ENCODE measurements around the gene ZNF716.

ZNF716 gene

GRCh38 chr7:57425969-57426628 lies 23.9 kb upstream of the ZNF716 start:
- TF ChIP-seq CTCF (IDR thresholded peaks at IDR 0.05), result no peak
- no peak overlapping the region for H3K4me3 ChIP-seq (ENCODE audit: low read depth, low read length)
- no peaks in the 10 kb centered on the region for H3K36me3 ChIP-seq (ENCODE audit: control insufficient read depth, insufficient read depth, low read length)
- no peak overlapping the region for H3K9ac ChIP-seq
- no peak overlapping the region for H2AFZ ChIP-seq
- no peaks in the 10 kb centered on the region for H3K4me1 ChIP-seq
- no peak overlapping the region for H3K27ac ChIP-seq
- no peaks in the 10 kb centered on the region for H3K27me3 ChIP-seq (ENCODE audit: control insufficient read depth, insufficient read depth, low read length)
- no peak overlapping the region for H3K4me2 ChIP-seq (ENCODE audit: low read length)
- no peaks in the 10 kb centered on the region for H3K9me3 ChIP-seq (ENCODE audit: control insufficient read depth, low read length)
- no peaks in the 10 kb centered on the region for H3K79me2 ChIP-seq

GRCh38 chr7:57426629-57427003 lies 23.4 kb upstream of the ZNF716 start:
- Histone ChIP-seq H3K4me3 (ENCODE audit: low read depth, low read length) (no peak overlapping the region), H3K4me2 (ENCODE audit: low read length) (no peak overlapping the region), H3K4me1 (no peaks in the 10 kb centered on the region), H3K79me2 (no peaks in the 10 kb centered on the region), H3K27ac (no peak overlapping the region), H3K27me3 (ENCODE audit: control insufficient read depth, insufficient read depth, low read length) (no peaks in the 10 kb centered on the region), H3K36me3 (ENCODE audit: control insufficient read depth, insufficient read depth, low read length) (no peaks in the 10 kb centered on the region), H3K9ac (no peak overlapping the region), H3K9me3 (ENCODE audit: control insufficient read depth, low read length) (no peaks in the 10 kb centered on the region), H2AFZ (no peak overlapping the region)
- TF ChIP-seq CTCF (IDR thresholded peaks at IDR 0.05), result no peak

GRCh38 chr7:57427146-57427545 lies 22.8 kb upstream of the ZNF716 start:
- Histone ChIP-seq H3K4me3 (ENCODE audit: low read depth, low read length) (no peak overlapping the region), H3K9me3 (ENCODE audit: control insufficient read depth, low read length) (no peaks in the 10 kb centered on the region), H3K27ac (no peak overlapping the region)

GRCh38 chr7:57427594-57427993 lies 22.4 kb upstream of the ZNF716 start:
- Histone ChIP-seq H3K79me2 (no peaks in the 10 kb centered on the region), H3K27me3 (ENCODE audit: control insufficient read depth, insufficient read depth, low read length) (no peaks in the 10 kb centered on the region), H3K4me2 (ENCODE audit: low read length) (no peak overlapping the region), H3K9ac (no peak overlapping the region), H3K4me3 (ENCODE audit: low read depth, low read length) (no peak overlapping the region), H3K9me3 (ENCODE audit: control insufficient read depth, low read length) (no peaks in the 10 kb centered on the region), H3K4me1 (no peaks in the 10 kb centered on the region), H3K27ac (no peak overlapping the region), H2AFZ (no peak overlapping the region), H3K36me3 (ENCODE audit: control insufficient read depth, insufficient read depth, low read length) (no peaks in the 10 kb centered on the region)
- no peak for TF ChIP-seq CTCF (IDR thresholded peaks at IDR 0.05)

More at GRCh38 chr7:57427146-57427545, 22.8 kb upstream of the ZNF716 start:
- no peak overlapping the region for H3K9ac ChIP-seq
- H3K4me1 ChIP-seq, result no peaks in the 10 kb centered on the region
- H2AFZ ChIP-seq, result no peak overlapping the region
- H3K27me3 ChIP-seq (ENCODE audit: control insufficient read depth, insufficient read depth, low read length), result no peaks in the 10 kb centered on the region
- no peak for TF ChIP-seq CTCF (IDR thresholded peaks at IDR 0.05)
- no peaks in the 10 kb centered on the region for H3K79me2 ChIP-seq
- no peaks in the 10 kb centered on the region for H3K36me3 ChIP-seq (ENCODE audit: control insufficient read depth, insufficient read depth, low read length)
- H3K4me2 ChIP-seq (ENCODE audit: low read length), result no peak overlapping the region

- H3K27me3 ChIP-seq (ENCODE audit: control insufficient read depth, insufficient read depth, low read length), result no peaks in the 10 kb centered on the region
- no peak for TF ChIP-seq CTCF (IDR thresholded peaks at IDR 0.05)
- no peak overlapping the region for H3K27ac ChIP-seq
- H3K4me3 ChIP-seq (ENCODE audit: low read depth, low read length), result no peak overlapping the region
- H2AFZ ChIP-seq, result no peak overlapping the region
- H3K36me3 ChIP-seq (ENCODE audit: control insufficient read depth, insufficient read depth, low read length), result no peaks in the 10 kb centered on the region
- H3K79me2 ChIP-seq, result no peaks in the 10 kb centered on the region
- H3K9me3 ChIP-seq (ENCODE audit: control insufficient read depth, low read length), result no peaks in the 10 kb centered on the region
- H3K4me2 ChIP-seq (ENCODE audit: low read length), result no peak overlapping the region
- no peak overlapping the region for H3K9ac ChIP-seq
- H3K4me1 ChIP-seq, result no peaks in the 10 kb centered on the region
These were observed 17.4 kb upstream of the ZNF716 start for GRCh38 chr7:57432583-57432982.

Data from parathyroid adenoma (tissue), 2 donors.